Measurements from ENCODE around the gene KCNN4.
"Not testable (repeated sequence)": the region's sequence is repeated elsewhere in the genome, so short reads cannot be mapped to it uniquely, and the experiment has no call there.

Gene KCNN4

DNA sequence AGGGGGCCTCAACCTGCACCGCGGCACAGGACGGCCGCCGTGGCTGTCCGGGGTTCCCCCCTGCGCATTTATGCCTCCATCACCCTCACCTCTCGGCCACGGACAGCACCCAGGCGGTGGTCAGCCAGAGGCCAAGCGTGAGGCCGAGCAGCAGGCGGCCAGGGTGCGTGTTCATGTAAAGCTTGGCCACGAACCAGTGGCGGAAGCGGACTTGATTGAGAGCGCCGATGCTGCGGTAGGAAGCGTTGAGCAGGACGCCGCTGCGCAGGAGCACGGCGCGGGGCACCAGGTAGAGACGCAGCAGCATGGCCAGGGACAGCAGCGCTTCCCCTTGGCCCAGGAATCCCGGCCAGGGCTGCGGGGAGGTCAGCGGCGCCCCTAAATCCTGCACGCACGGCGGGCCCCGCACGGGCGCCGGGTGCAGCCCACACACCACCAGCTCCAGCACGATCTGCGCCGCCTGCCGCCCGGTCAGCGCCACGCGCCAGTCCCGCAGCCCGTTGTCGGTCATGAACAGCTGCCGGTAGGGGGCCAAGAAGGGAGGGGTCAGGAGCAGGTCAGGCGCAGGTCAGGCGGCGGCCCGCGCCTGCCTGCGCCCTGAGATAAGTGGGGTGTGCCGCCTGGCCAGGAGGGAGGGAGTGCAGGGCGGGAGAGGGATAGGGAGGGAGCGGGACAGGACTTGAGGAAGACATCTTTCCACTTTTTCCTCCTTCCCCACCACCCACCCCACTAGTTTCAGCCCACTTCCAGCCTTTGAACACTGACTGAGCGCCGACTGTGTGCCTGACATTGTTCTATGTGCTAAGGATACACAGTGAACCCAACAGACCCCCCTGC, 6.5 kb downstream of the KCNN4 start:
- DNase-seq = no peak

DNA sequence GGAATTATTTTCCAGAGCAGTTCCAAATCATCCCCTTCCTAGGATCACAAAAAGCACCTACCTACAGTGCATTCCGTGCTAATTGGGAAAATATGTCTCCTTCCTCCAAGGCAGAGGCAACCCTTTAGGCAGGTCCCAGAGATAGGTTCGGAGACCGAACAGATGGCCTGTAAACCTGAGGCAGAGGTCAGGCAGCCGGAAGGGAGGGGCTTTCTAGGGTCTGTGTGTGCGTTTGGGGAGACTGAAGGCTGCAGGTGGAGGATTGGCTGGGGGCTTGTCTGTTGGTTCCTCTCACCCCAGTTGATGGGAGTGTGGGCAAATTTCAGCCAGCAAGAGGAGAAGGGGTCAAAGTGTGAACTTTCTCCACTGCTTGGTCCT, 7.1 kb downstream of the KCNN4 start:
- DNase-seq = no peak

GRCh38 chr19:43769256-43769655, 11.5 kb downstream of the KCNN4 start:
- DNase-seq = no peak

GRCh38 chr19:43768273-43769050, 12.3 kb downstream of the KCNN4 start:
- no peak for DNase-seq

- no peak for DNase-seq
Observed at GRCh38 chr19:43767818-43768217, 13.0 kb downstream of the KCNN4 start.

DNA sequence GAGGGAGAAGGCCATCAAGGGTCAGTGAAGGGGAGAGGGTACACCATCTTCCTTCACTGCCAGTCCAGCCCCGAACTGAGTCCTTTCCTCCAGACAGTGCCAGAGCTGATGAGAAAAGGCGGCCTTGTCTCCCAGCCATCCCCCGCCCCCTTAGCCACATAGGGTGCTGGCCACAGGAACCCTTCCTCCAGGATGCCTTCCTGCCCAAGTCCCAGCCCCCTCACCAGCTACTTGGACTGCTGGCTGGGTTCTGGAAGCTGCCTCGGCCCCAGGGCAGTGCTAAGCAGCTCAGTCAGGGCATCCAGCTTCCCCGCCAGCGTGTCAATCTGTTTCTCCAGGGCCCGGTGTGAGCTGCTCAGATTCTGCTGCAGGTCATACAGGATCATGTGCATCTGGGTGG, 13.5 kb downstream of the KCNN4 start:
- no peak for DNase-seq

- no peak for DNase-seq
Observed at GRCh38 chr19:43766755-43767043, 14.1 kb downstream of the KCNN4 start.

GRCh38 chr19:43765109-43765876, 15.5 kb downstream of the KCNN4 start:
- peak; percentile 97 for DNase-seq

DNA sequence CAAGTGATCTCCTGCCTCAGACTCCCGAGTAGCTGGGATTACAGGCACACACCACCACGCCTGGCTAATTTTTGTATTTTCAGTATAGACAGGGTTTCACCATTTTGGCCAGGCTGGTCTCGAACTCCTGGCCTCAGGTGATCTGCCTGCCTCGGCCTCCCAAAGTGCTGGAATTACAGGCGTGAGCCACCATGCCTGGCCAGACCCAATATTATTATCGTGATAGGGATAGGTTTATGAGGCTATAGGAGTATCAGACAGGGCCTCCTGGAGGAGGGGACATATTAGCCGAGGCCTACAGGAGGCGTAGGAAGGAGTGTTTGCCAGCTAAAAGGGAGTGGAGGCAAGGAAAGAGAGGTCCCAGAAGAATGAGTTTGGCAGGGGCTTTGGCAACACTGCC, 16.1 kb downstream of the KCNN4 start:
- not testable (repeated sequence) for DNase-seq

GRCh38 chr19:43763473-43763939, 17.3 kb downstream of the KCNN4 start:
- DNase-seq = no peak

- no peak for DNase-seq
Observed at GRCh38 chr19:43762814-43763213, 18.0 kb downstream of the KCNN4 start.

DNA sequence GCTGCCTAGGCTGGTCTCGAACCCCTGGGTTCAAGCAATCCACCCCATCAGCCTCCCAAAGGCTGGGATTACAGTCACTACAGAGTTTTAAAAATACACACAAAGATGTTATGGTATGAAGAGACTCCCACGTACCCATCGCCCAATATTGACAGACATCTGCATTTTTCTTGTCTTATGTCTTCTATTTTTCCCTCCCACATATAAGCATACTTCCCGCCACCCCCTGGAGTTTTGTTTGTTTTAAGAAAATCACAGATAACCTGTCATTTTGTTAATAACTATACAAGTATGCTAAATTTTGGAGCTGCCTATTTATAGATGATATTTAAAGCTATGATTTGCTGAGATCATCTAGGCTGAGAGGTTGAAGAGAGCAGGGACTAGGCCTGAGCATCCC, 19.8 kb downstream of the KCNN4 start:
- DNase-seq = no peak

DNA sequence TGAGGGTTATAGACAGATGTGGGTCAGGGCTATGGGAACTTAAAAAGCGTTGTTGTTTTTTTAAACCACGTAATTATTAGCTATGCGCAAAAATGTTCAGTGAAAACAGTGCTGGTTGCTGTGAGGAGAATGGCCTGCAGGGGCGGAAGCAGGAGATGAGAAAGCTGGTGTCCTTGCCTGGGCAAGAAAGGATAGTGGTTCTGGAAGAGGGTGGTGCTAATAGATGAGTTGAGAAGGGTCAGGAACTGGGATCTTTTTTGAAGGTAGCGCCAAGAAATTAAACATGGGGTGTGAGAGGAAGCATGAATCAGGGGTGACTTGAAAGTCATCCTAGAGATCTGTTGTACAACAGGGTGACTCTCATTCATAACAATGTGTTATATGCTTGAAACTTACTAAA, 21.3 kb downstream of the KCNN4 start:
- DNase-seq = no peak

- DNase-seq = peak; percentile 92
Observed at GRCh38 chr19:43755256-43755801, 25.4 kb downstream of the KCNN4 start.

DNA sequence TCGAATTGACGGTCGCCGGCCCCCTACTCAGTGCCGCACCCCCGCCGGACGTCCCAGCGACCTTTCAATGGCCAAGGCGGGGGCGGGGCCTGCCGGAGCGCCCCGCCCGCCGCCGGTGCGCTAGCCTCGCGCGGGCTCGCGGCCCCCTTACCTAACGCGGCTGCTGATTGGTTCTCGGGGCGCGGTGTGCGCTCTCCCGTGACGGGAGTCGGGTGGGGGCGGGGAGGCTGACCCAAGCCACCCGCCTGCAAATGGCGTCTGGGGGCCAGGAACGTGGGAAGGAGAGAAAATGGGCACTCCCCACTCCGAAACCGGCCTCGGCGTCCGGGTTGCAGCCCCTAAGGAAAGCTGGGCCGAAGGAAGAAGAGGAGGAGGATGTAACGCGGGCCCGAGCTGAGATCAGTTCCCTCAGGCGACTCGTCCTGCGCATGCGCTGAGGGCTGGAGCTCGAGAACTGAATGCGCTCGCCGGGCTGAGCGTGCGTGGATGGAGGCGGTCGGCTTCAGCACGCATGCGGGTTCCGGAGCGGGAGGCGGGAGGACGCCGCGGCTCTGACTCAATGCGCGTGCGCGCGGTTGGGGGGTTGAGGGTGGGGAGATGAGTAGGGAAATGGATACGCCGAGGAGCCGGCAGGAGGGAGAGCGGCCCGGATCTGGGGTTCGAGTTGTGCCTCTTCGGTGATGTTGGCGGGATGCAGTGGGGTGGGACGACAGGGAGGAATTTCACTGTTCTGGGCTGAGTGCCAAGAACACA, 26.1 kb downstream of the KCNN4 start, which contains the start of gene SMG9:
SMG9 (minus strand) TSS at position 460 of the 753 bp plus-strand sequence. CDS start 4,221 bp downstream, outside the sequence.
- peak; percentile 99 for DNase-seq

GRCh38 chr19:43754253-43754502, 26.6 kb downstream of the KCNN4 start:
- DNase-seq = no peak

GRCh38 chr19:43752287-43752875, 28.4 kb downstream of the KCNN4 start:
- peak; percentile 62 for DNase-seq

DNA sequence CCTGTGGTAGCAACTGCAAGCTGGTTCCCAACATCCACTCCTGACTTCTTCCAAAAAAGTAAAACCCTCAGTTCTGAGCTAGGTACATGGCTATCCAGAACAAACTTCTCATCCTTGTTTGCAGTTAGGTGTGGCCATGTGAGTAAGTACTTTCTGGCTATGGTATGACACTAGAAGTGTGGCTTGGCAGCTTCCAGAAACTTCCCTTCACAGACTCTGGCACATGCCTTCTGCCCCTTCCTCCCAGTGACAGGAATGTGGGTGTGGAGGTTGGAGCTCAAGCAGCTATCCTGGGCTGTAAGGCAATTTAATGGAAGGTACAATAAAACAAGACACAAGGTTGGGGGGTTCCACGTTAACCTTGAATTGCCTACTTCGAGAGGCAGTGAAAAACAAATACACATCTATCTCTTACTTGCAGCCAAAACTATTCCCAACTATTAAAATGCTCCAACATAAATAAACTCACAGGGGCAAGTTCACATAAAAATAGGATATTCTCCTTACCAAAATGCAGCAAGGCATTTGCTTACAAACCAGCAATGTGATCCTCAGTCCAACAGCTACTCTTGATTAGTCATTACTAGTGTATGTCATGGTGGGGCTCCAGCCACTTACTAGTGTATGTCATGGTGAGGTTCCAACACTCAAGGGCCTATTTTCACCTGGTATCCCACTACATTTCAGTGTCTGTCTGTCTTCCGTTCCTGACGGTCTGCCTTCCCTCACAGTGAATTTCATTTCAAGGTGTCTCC, 29.1 kb downstream of the KCNN4 start:
- DNase-seq = peak; percentile 41

DNA sequence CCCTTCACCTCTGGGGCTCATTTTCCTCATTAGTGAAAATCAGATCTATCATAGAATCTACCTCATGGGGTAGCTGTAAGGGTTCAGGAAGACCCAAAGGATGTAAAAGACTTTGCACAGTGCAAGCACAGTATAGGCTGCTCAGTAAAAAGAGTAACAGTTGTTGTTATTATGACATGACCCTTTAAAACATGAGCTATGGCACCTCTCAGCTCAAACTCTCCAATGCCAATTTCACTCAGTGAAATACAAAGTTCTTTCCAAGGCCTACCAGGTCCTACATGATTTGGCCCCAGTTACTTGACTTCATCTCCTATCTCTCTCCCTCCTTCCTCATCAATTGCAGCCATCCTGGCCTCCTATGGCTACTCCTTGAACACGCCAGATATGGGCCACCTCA, 30.9 kb downstream of the KCNN4 start:
- no peak for DNase-seq

DNA sequence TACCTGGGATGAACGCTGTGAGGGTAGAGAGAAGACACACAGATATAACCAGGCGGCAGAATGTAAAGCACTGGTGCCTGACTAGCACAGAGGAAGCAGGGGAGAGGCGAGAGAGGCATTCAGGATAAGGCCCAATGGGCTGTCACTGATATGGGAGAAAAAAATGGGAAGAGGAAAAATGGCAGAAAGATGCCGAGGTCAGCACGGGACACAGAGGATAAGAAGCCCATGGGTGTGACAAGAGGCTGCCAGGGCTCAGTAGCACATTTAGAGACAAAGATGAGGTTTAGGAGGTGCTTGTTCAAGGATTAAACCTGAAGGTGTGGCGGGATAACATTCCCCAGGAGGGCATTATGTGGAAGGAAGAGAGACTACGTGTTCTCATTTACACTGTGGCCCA, 31.6 kb downstream of the KCNN4 start:
- DNase-seq = no peak

- no peak for DNase-seq
Observed at GRCh38 chr19:43748685-43749084, 32.1 kb downstream of the KCNN4 start.

- DNase-seq = no peak
Observed at GRCh38 chr19:43748205-43748594, 32.6 kb downstream of the KCNN4 start.
